Hepatocyte (in vitro differentiated cells): ENCODE data around the gene ZSWIM3.

Experiments
- CTCF ChIP-seq: fragments of 200-600 bp; sonication (generic); IDR thresholded peaks from 2 replicates; pipeline ENCODE4 v1.5.1; 2016; ENCODE audit warnings: antibody characterized with exemption, mild to moderate bottlenecking; ENCODE audit not compliant: poor library complexity
- EZH2 ChIP-seq: fragments of 200-600 bp; sonication (generic); IDR thresholded peaks from 2 replicates; pipeline ENCODE4 v1.6.1; 2016; ENCODE audit warnings: antibody characterized with exemption, mild to moderate bottlenecking, borderline replicate concordance
- EZH2phosphoT487 ChIP-seq: fragments of 200-600 bp; sonication (generic); IDR thresholded peaks from one replicate; pipeline ENCODE4 v1.6.1; 2018; ENCODE audit warnings: antibody characterized with exemption, mild to moderate bottlenecking, low read depth, moderate library complexity; ENCODE audit not compliant: unreplicated experiment, severe bottlenecking

GRCh38 chr20:45845452-45845851, 12.0 kb upstream of the ZSWIM3 start:
- TF ChIP-seq CTCF (no peak), EZH2 (no peak), EZH2phosphoT487 (no peak)
